HG03558 (cell line): ENCODE results near the gene PCDHGB7.
"Not testable (repeated sequence)": the region's sequence is repeated elsewhere in the genome, so short reads cannot be mapped to it uniquely, and the experiment has no call there.

ENCODE experiments used
- ATAC-seq: cut with Tn5 transposase; IDR thresholded peaks from one replicate; pipeline ENCODE4 v1.9.1; 2021; ENCODE audit warnings: moderate number of reproducible peaks; ENCODE audit not compliant: unreplicated experiment; ENCODE audit errors: extremely low read depth

PCDHGB7 gene

DNA sequence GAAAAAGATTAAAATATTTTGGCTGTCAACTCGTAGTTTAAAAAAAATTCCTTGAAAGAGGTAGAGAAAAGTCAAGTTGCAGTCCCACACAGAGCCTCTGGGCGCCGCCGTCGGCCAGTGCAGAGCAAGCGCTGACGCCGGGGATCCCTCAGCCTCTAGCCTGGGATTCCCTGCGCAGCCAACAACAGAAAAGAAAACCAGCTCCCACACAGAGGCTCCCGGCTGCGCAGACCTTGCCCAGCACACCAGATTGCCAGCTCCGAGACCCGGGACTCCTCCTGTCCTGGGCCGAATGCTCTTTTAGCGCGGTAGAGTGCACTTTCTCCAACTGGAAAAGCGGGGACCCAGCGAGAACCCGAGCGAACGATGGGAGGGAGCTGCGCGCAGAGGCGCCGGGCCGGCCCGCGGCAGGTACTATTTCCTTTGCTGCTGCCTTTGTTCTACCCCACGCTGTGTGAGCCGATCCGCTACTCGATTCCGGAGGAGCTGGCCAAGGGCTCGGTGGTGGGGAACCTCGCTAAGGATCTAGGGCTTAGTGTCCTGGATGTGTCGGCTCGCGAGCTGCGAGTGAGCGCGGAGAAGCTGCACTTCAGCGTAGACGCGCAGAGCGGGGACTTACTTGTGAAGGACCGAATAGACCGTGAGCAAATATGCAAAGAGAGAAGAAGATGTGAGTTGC, at the start of gene PCDHGB7:
PCDHGB7 (plus strand) TSS at position 184 of the 679 bp plus-strand sequence; CDS start at position 367, 183 bp downstream.
- peak; percentile 39 for ATAC-seq

DNA sequence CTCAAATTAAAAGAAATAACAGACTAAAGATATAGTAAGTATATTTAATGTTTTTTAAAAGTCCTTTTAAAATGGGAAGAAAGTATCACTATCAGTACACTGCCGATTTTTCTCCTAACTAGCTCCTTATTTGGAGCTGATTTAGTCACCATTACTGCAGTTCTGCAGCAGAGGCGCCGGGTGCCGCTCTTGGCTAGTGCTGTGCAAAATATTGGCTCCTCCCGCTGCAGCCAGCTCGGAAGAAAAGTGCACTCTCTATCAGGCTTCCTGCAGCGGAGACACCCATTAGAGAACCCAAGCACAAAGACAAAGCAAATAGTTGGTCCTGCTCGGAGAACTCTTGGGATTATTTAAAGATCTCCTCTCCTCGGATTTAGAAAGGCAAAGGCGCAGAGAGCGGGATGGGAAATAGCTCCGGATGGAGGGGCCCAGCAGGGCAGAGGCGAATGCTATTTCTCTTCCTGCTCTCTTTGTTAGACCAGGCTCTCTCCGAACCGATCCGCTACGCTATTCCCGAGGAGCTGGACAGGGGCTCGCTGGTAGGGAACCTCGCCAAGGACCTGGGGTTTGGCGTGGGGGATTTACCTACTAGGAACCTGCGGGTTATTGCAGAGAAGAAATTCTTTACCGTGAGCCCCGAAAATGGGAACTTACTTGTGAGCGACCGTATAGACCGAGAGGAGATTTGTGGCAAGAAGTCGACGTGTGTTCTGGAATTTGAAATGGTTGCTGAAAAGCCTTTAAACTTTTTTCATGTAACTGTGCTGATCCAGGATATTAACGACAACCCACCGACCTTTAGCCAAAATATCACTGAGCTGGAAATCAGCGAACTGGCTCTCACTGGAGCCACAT, 47.3 kb upstream of the PCDHGB7 start, which contains the start of gene PCDHGB3:
PCDHGB3 (plus strand) TSS at position 249 of the 855 bp plus-strand sequence; CDS start at position 402, 153 bp downstream.
- ATAC-seq = peak; percentile 68

DNA sequence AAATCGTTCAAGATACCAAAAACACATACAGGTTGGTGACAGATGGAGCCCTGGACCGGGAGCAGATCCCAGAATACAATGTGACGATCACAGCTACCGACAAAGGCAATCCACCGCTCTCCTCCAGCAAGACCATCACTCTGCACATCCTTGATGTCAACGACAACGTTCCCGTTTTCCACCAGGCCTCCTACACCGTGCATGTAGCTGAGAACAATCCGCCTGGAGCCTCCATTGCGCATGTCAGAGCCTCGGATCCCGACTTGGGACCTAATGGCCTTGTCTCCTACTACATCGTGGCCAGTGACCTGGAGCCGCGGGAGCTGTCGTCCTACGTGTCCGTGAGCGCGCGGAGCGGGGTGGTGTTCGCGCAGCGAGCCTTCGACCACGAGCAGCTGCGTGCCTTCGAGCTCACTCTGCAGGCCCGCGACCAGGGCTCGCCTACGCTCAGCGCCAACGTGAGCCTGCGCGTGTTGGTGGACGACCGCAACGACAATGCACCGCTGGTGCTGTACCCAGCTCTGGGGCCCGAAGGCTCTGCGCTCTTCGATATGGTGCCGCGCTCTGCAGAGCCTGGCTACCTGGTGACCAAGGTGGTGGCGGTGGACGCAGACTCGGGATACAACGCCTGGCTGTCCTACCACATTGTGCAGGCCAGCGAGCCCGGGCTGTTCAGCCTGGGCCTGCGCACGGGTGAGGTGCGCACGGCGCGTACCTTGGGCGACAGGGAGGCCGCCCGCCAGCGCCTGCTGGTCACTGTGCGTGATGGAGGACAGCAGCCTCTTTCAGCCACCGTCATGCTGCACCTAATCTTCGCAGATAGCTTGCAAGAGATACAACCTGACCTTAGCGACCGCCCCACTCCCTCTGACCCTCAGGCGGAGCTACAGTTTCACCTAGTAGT, 45.7 kb upstream of the PCDHGB7 start:
- ATAC-seq = no peak

DNA sequence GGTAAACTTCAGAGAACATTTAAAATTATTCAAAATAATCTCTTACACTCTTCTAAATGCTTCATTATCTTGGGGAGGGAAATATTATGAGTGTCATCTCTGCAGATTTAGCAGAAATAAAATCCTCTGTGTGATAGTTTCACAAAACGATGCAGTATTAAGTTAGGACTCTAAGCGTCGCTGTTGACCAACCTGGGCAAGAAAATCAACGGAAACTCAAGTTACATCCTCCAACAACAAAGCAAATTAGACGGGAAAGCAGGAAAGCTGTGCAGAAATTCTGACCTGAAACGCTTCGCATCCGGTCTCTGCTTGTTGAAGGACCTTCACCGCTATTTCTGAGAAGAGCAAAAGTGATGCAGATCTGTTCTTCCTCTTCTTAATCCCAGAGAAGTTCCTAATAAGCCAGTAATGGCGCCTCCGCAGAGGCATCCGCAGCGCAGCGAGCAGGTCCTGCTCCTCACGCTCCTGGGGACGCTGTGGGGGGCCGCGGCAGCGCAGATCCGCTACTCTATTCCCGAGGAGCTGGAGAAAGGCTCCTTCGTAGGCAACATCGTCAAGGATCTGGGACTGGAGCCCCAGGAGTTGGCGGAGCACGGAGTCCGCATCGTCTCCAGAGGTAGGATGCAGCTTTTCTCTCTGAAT, 43.7 kb upstream of the PCDHGB7 start, which contains the start of gene PCDHGA6:
PCDHGA6 (plus strand) TSS at position 219 of the 645 bp plus-strand sequence; CDS start at position 412, 193 bp downstream.
- ATAC-seq = no peak

DNA sequence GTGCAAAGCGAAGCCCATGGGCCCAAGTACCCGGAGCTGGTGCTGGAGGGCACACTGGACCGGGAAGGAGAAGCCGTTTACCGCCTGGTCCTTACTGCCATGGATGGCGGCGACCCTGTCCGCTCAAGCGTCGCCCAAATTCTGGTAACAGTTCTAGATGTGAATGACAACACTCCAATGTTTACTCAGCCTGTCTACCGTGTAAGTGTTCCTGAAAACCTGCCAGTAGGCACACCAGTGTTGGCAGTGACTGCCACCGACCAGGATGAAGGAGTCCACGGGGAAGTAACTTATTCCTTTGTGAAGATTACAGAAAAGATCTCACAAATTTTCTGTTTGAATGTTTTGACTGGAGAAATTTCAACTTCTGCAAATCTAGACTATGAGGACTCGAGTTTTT, 42.9 kb upstream of the PCDHGB7 start:
- no peak for ATAC-seq

DNA sequence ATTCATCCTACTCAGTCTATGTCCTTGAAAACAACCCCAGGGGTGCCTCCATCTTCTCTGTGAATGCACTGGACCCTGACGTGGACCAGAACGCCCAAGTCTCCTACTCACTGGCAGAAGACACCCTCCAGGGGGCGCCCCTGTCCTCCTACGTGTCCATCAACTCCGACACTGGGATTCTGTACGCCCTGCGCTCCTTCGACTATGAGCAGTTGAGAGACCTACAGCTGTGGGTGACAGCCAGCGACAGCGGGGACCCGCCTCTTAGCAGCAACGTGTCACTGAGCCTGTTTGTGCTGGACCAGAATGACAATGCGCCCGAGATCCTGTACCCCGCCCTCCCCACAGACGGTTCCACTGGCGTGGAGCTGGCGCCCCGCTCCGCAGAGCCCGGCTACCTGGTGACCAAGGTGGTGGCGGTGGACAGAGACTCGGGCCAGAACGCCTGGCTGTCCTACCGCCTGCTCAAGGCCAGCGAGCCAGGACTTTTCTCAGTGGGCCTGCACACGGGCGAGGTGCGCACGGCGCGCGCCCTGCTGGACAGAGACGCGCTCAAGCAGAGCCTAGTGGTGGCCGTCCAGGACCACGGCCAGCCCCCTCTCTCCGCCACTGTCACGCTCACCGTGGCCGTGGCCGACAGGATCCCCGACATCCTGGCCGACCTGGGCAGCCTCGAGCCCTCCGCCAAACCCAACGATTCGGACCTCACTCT, 41.9 kb upstream of the PCDHGB7 start:
- not testable (repeated sequence) for ATAC-seq

DNA sequence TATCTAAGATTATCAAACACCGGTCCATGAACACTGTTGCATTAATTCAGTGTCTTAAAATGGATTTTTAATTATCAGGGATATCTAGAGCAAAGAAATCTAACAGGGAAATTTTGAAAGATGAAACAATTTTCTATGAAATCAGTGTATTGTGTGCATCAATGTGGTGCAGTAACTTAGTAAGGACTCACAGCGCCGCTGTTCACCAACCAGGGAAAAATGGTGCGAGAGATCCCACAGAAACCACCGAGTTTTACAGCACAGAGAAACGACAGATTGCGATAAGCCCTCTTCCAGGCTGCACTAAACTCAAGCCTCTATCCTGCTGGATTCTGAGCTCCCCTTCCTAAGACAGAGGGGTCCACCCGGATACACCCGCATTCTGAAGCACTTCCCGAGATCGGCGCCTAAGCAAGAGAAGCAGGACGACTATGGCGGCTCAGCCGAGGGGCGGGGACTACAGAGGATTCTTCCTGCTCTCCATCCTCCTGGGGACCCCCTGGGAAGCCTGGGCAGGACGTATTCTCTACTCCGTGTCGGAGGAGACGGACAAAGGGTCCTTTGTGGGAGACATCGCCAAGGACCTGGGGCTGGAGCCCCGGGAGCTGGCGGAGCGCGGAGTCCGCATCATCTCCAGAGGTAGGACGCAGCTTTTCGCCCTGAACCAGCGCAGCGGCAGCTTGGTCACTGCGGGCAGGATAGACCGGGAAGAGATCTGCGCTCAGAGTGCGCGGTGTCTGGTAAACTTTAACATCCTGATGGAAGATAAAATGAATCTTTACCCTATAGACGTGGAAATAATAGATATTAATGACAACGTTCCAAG, 34.8 kb upstream of the PCDHGB7 start, which contains the start of gene PCDHGA7:
PCDHGA7 (plus strand) TSS at position 274 of the 826 bp plus-strand sequence; CDS start at position 432, 158 bp downstream.
- ATAC-seq = no peak

DNA sequence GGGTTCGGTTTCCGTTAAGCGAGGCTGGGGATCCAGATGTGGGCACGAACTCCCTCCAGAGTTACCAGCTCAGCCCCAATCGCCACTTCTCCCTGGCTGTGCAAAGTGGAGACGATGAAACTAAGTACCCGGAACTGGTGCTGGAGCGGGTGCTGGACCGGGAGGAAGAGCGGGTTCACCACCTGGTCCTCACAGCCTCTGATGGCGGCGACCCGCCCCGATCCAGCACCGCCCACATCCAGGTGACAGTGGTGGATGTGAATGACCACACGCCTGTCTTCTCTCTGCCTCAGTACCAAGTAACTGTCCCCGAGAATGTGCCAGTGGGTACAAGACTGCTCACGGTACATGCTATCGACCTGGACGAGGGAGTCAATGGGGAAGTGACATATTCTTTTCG, 34.1 kb upstream of the PCDHGB7 start:
- ATAC-seq = no peak

DNA sequence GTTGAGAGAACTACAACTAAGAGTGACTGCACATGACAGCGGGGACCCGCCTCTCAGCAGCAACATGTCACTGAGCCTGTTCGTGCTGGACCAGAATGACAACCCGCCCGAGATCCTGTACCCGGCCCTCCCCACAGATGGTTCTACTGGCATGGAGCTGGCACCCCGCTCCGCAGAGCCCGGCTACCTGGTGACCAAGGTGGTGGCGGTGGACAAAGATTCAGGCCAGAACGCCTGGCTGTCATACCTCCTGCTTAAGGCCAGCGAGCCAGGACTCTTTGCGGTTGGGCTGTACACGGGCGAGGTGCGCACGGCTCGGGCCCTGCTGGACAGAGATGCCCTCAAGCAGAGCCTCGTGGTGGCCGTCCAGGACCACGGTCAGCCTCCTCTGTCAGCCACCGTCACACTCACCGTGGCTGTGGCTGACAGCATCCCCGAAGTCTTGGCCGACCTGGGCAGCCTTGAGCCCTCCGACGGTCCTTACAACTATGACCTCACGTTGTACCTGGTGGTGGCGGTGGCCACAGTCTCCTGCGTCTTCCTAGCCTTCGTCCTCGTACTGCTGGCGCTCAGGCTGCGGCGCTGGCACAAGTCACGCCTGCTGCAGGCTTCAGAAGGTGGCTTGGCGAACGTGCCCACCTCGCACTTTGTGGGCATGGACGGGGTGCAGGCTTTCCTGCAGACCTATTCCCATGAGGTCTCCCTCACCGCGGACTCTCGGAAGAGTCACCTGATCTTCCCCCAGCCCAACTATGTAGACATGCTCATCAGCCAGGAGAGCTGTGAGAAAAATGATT, 32.8 kb upstream of the PCDHGB7 start:
- ATAC-seq = no peak

DNA sequence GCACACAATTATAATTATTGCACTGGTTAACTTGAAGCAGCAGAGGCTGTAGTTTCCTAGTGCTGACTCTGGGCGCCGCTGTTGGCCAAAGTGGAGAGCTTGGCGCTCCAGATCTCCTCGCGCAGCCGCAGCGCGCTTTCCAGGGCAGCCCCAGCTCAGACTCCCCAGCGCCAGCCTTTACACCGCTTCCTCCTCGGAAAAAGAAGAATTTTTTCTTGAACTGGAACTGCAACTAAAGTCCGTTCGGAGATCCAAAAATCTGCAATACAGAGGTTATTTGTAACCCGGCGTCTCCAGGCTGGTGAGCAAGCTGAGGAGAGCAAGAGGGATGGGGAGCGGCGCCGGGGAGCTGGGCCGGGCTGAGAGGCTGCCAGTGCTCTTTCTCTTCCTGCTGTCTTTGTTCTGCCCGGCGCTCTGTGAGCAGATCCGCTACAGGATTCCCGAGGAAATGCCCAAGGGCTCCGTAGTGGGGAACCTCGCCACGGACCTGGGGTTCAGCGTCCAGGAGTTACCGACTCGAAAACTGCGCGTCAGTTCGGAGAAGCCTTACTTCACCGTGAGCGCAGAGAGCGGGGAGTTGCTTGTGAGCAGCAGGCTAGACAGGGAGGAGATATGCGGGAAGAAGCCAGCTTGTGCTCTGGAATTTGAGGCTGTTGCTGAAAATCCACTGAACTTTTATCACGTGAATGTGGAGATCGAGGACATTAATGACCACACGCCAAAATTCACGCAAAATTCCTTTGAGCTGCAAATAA, 29.7 kb upstream of the PCDHGB7 start, which contains the start of gene PCDHGB4:
PCDHGB4 (plus strand) TSS at position 142 of the 755 bp plus-strand sequence; CDS start at position 329, 187 bp downstream.
- not testable (repeated sequence) for ATAC-seq

DNA sequence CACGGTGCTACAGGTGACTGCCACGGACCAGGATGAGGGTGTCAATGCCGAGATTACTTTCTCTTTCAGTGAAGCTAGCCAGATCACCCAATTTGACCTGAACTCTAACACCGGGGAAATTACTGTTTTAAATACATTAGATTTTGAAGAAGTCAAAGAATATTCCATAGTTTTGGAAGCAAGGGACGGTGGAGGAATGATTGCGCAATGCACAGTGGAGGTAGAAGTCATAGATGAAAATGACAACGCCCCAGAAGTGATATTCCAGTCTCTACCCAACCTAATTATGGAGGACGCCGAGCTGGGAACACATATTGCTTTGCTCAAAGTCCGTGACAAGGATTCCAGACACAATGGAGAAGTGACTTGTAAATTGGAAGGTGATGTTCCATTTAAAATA, 28.8 kb upstream of the PCDHGB7 start:
- ATAC-seq = no peak

DNA sequence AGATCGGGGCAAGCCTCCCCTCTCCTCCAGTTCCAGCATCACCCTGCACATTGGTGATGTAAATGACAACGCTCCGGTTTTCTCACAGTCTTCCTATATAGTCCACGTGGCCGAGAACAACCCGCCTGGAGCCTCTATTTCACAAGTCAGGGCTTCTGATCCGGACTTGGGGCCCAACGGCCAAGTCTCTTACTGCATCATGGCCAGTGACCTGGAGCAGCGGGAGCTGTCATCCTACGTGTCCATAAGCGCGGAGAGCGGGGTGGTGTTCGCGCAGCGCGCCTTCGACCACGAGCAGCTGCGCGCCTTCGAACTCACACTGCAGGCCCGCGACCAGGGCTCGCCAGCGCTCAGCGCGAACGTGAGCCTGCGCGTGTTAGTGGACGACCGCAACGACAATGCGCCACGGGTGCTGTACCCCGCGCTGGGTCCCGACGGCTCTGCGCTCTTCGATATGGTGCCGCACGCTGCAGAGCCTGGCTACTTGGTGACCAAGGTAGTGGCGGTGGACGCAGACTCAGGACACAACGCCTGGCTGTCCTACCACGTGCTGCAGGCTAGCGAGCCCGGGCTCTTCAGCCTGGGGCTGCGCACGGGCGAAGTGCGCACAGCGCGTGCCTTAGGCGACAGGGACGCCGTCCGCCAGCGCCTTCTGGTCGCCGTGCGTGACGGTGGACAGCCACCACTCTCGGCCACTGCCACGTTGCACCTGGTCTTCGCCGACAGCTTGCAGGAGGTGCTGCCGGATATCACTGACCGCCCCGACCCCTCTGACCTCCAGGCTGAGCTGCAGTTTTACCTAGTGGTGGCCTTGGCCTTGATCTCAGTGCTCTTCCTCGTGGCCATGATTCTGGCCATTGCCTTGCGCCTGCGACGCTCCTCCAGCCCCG, 28.1 kb upstream of the PCDHGB7 start:
- ATAC-seq = no peak

DNA sequence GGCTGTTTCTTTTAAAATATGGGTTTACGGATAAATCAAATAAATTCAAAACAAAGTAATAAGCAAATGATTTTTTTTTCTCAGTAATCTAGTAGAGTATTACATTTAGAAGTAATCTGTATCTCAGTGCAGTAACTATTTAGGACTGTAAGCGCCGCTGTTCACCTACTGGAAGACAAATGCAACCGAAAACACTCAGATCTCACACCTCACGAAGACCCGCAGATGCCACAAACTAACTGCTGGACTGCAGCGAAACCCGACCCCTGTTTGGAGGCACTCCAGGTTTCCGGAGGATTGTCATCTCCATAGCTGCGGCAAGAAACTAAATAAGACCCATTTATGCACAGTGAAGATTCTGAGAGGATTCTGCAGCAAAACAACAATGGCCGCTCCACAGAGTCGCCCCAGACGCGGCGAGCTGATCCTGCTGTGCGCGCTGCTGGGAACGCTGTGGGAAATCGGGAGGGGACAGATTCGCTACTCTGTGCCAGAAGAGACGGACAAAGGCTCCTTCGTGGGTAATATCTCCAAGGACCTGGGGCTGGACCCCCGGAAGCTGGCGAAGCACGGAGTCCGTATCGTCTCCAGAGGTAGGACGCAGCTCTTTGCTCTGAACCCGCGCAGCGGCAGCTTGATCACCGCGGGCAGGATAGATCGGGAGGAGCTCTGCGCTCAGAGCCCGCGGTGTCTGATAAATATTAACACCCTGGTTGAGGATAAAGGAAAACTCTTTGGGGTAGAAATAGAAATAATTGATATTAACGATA, 24.9 kb upstream of the PCDHGB7 start, which contains the start of gene PCDHGA8:
PCDHGA8 (plus strand) TSS at position 205 of the 770 bp plus-strand sequence; CDS start at position 386, 181 bp downstream.
- ATAC-seq = no peak

DNA sequence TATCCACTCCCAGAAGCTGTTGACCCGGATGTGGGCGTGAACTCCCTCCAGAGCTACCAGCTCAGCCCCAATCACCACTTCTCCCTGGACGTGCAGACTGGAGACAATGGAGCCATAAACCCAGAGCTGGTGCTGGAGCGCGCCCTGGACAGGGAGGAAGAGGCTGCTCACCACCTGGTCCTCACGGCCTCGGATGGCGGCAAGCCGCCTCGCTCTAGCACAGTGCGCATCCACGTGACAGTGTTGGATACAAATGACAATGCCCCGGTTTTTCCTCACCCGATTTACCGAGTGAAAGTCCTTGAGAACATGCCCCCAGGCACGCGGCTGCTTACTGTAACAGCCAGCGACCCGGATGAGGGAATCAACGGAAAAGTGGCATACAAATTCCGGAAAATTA, 24.2 kb upstream of the PCDHGB7 start:
- no peak for ATAC-seq
